GM10266 (cell line): Measurements from ENCODE around the gene HOATZ.

ENCODE experiments used
- DNase-seq: peaks from one replicate; pipeline ENCODE4 v3.0.0; 2012; ENCODE audit errors: extremely low spot score
- TF ChIP-seq, protein P1 (sequence below): IDR thresholded peaks from 2 replicates; pipeline ENCODE4 v1.5.1; 2012; ENCODE audit warnings: mild to moderate bottlenecking, low read depth; ENCODE audit not compliant: control insufficient read depth, insufficient read depth; ENCODE audit errors: missing control alignments

Gene HOATZ

DNA sequence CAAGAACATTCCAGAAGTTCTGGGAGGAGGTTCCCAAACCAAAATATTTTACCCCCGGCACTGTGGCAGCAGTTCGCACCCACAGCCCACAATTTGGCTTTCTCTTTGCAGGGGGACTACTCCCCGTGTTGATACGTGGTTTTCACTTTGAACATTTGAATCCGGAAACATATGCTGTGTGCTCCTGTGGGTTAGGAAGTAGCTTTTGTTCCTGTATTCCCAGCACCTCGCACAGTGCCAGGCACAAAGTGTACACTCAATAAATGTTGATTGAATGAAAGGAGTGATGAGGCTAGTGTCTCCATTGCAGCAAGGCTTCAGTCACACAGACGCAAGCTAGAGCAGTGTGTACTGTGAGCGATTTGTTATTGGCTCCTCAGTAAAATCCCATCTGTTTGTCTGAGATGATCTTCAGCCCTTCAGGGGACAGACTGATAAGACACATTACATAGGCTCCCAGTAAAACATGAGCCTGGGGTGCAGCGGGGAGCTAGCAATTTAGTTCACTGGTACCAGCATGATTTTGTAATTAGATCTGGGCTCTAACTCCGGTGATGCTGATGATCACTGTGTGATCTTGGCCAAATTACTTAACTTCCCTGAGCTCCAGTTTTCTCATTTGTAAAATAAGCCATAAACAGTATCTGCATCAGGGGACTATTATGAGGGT is 28.2 kb downstream of the HOATZ start:
- no peak for DNase-seq
- TF ChIP-seq, protein P1, sequence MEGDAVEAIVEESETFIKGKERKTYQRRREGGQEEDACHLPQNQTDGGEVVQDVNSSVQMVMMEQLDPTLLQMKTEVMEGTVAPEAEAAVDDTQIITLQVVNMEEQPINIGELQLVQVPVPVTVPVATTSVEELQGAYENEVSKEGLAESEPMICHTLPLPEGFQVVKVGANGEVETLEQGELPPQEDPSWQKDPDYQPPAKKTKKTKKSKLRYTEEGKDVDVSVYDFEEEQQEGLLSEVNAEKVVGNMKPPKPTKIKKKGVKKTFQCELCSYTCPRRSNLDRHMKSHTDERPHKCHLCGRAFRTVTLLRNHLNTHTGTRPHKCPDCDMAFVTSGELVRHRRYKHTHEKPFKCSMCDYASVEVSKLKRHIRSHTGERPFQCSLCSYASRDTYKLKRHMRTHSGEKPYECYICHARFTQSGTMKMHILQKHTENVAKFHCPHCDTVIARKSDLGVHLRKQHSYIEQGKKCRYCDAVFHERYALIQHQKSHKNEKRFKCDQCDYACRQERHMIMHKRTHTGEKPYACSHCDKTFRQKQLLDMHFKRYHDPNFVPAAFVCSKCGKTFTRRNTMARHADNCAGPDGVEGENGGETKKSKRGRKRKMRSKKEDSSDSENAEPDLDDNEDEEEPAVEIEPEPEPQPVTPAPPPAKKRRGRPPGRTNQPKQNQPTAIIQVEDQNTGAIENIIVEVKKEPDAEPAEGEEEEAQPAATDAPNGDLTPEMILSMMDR, result no peak

DNA sequence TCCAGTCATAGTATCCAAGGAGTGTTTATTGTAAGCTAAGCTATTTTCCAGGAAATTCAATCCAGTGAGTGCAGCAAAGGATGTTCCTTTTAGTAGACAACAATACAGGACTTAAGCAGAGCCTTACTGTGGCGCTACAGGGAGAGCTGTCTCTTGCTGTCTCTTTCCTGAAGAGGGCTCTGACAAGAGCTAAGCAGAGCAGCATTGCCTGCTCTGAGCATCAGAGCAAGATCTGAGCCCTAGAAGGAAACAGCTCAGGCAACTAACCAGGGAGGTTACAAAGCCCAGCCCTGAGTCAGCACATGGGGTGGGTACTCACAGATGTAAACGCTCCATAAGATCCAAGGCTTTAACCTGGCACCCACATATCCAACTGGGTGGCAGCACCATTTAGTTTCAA is 33.9 kb downstream of the HOATZ start:
- DNase-seq, result no peak
- TF ChIP-seq, protein P1, result no peak

DNA sequence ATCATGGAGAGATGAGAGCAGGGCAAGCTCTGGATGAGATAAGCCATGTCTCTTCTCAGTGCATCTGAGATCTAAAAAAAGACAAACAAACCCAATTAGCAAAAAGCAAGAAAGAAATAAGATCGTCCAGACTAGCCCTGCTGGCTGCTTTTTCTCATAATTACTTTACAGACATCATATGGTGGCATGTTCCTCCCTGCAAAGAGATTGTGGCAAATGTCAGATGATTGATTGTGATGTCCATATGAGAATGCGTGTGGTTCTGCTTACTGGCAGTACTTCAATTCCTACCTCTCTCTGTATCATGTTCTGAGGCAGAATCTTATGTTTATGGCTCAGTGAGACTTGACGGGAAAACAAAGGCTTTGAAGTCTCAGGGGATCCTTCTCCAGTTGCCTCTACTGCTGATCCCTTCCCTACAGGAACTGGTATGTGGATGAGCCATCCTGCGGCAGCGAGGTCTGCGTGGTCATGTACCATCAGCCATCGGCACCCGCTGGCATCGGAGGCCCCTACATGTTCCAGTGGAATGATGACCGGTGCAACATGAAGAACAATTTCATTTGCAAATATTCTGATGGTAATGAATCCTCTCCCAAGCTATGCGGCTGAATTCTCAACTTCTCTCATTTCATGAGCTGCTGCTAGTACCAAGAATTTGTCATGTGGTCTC is 34.8 kb downstream of the HOATZ start:
- TF ChIP-seq, protein P1, result no peak

DNA sequence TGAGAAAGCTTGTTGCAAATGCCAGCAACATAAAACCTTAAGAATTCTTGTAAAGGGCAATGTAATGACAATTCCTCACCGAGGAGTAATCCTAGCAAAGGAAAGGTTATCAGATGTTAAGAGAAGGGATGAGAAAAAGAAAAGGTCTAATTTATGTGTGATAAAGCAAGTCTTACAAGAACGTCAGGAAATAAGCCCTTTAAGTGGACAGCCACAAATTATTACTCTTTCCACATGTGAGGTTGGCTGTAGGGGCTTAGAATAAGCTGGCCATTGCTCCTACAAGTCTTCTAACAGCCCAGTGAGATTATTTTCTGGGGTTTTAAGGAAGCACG is 35.3 kb downstream of the HOATZ start:
- TF ChIP-seq, protein P1, result no peak
- DNase-seq, result no peak

More for the DNA sequence above, 34.8 kb downstream of the HOATZ start:
- no peak for DNase-seq

DNA sequence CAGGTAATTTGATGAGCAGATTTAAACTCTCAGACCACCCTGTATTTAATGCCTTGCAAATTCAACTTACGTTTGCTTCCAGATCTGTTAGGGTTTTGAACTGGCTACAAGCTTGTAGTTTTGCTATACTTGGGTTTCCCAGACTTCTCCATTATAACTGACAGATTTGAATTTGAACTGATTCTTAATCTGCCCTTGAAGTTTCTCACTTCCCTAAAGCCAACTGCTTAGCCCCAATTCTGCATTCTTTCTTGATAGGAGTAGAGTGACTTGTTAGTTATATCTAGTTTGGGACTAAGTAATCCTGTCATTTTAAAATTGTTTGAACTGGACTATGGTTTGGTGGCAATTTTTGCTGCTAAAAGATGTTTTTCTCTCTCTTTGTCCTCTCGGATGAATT is 35.7 kb downstream of the HOATZ start:
- DNase-seq, result no peak
- TF ChIP-seq, protein P1, result no peak

DNA sequence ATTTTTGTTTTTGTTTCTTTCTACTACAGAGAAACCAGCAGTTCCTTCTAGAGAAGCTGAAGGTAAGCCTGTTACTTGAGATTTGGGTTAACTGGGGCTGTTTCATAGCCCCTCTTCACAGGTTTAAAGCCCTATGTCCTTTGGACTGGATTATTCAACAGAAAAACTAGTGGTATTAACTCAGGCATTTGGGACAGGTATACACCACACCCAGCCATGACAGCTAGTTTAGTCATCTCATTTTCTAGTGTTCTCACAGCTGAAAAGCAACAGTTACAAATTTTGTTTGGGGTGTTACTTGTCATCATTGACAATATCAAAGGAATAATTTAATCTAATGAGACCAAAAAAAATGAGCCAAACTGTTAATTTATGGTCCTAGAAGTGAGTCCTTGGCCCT is 40.0 kb downstream of the HOATZ start:
- DNase-seq, result no peak
- TF ChIP-seq, protein P1, result no peak

DNA sequence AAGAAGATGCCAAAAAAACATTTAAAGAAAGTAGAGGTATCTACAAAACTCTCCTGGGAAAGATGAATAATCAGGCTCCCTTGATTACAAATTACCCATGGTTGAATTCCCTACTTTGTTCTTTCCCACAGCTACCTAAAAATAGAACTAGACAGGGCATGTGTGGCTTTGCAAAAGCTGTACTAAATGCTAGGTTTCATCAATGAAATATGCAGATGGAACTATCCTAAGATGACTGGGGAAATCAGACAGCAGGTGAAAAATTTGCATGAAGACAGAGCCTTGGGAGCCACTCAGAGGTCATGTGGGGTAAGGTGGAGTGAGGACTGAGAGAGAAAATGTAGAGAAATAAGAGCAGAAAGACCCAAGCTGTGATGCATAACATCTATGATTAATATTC is 40.7 kb downstream of the HOATZ start:
- TF ChIP-seq, protein P1, result no peak
- no peak for DNase-seq
